IPS DF 6.9 (cell line): ENCODE measurements around the gene BTBD19.
"Not testable (repeated sequence)": the region's sequence is repeated elsewhere in the genome, so short reads cannot be mapped to it uniquely, and the experiment has no call there.

Experiments used
- DNase-seq: peaks from one replicate; pipeline ENCODE4 v3.0.0-alpha.2; 2013; ENCODE audit warnings: low read depth, low spot score
- H3K27ac ChIP-seq: one replicate; pipeline ENCODE4 v1.5.1; 2013; ENCODE audit warnings: low read length, control low read depth
- H3K27me3 ChIP-seq: 2 replicates; pipeline ENCODE4 v1.6.1; 2013; ENCODE audit warnings: mild to moderate bottlenecking, low read length; ENCODE audit not compliant: control insufficient read depth, insufficient read depth
- H3K36me3 ChIP-seq: 2 replicates; pipeline ENCODE4 v1.6.1; 2013; ENCODE audit warnings: low read length; ENCODE audit not compliant: control insufficient read depth, insufficient read depth
- H3K4me1 ChIP-seq: 2 replicates; pipeline ENCODE4 v1.6.1; 2013; ENCODE audit warnings: low read length; ENCODE audit not compliant: control insufficient read depth, insufficient read depth
- H3K4me3 ChIP-seq: 2 replicates; pipeline ENCODE4 v1.5.1; 2013; ENCODE audit warnings: mild to moderate bottlenecking, low read length
- H3K9me3 ChIP-seq: 2 replicates; pipeline ENCODE4 v1.6.1; 2013; ENCODE audit warnings: low read length, inconsistent platforms; ENCODE audit not compliant: control insufficient read depth, insufficient read depth
- WGBS: extraction: QIAGEN DNeasy Blood & Tissue Kit; methylation state at CpG from one replicate; pipeline ENCODE4 v1.1.7; 2013; ENCODE audit warnings: mixed read lengths, missing lambda C conversion rate; ENCODE audit not compliant: insufficient read length, insufficient coverage; 5-methylcytosine and 5-hydroxymethylcytosine counted together

The BTBD19 gene

GRCh38 chr1:44822131-44822701 lies 13.9 kb downstream of the BTBD19 start:
- H3K27ac ChIP-seq, result no peak overlapping the region
- no peaks in the 10 kb centered on the region for H3K36me3 ChIP-seq
- no CpG with 5 or more reads among the region's 6 CpGs for WGBS
- no peak overlapping the region for H3K4me3 ChIP-seq
- DNase-seq, result no peak
- H3K27me3 ChIP-seq, result no peaks in the 10 kb centered on the region
- H3K4me1 ChIP-seq, result no peaks in the 10 kb centered on the region; the same call in 1 of the 2 replicates
- no peaks in the 10 kb centered on the region for H3K9me3 ChIP-seq

- H3K36me3 ChIP-seq, result no peaks in the 10 kb centered on the region
- no peak overlapping the region for H3K27ac ChIP-seq
- no CpG with 5 or more reads among the region's 15 CpGs for whole genome bisulfite sequencing
- no peak overlapping the region for H3K4me3 ChIP-seq
- DNase-seq, result no peak
- no peaks in the 10 kb centered on the region; the same call in 1 of the 2 replicates for H3K4me1 ChIP-seq
- H3K9me3 ChIP-seq, result no peaks in the 10 kb centered on the region
- no peaks in the 10 kb centered on the region for H3K27me3 ChIP-seq
These were observed 14.7 kb downstream of the BTBD19 start for GRCh38 chr1:44822981-44823451.

- not testable (repeated sequence) for DNase-seq, H3K27me3 ChIP-seq, H3K9me3 ChIP-seq, H3K4me3 ChIP-seq, H3K27ac ChIP-seq, H3K4me1 ChIP-seq, H3K36me3 ChIP-seq
- no CpG with 5 or more reads among the region's 6 CpGs for WGBS
These were observed 16.1 kb downstream of the BTBD19 start for GRCh38 chr1:44824392-44824791.

GRCh38 chr1:44826375-44827196 lies 18.3 kb downstream of the BTBD19 start:
- DNase-seq, result no peak
- H3K4me1 ChIP-seq, result peaks cover under 1% of the 10 kb centered on the region; the same call in 1 of the 2 replicates
- no CpG with 5 or more reads among the region's 24 CpGs for WGBS
- no peak overlapping the region for H3K27ac ChIP-seq
- no peaks in the 10 kb centered on the region for H3K27me3 ChIP-seq
- H3K36me3 ChIP-seq, result no peaks in the 10 kb centered on the region
- no peak overlapping the region for H3K4me3 ChIP-seq
- H3K9me3 ChIP-seq, result no peaks in the 10 kb centered on the region

GRCh38 chr1:44827197-44828002 lies 19.1 kb downstream of the BTBD19 start:
- Histone ChIP-seq H3K36me3 (no peaks in the 10 kb centered on the region), H3K4me1 (peaks cover 4% of the 10 kb centered on the region), H3K27ac (no peak overlapping the region), H3K27me3 (no peaks in the 10 kb centered on the region), H3K4me3 (no peak overlapping the region), H3K9me3 (no peaks in the 10 kb centered on the region)
- no CpG with 5 or more reads among the region's 28 CpGs for WGBS
- no peak for DNase-seq

- Histone ChIP-seq H3K4me1 (peaks cover 4% of the 10 kb centered on the region), H3K27ac (no peak overlapping the region), H3K36me3 (no peaks in the 10 kb centered on the region), H3K4me3 (no peak overlapping the region), H3K27me3 (no peaks in the 10 kb centered on the region), H3K9me3 (no peaks in the 10 kb centered on the region)
- DNase-seq, result no peak
- no CpG with 5 or more reads among the region's 21 CpGs for WGBS
These were observed 19.8 kb downstream of the BTBD19 start for GRCh38 chr1:44828003-44828651.

GRCh38 chr1:44828841-44829440 lies 20.6 kb downstream of the BTBD19 start:
- peaks cover 4% of the 10 kb centered on the region for H3K4me1 ChIP-seq
- WGBS, result no CpG with 5 or more reads among the region's 15 CpGs
- no peaks in the 10 kb centered on the region for H3K9me3 ChIP-seq
- no peaks in the 10 kb centered on the region for H3K36me3 ChIP-seq
- H3K27ac ChIP-seq, result no peak overlapping the region
- no peak overlapping the region for H3K4me3 ChIP-seq
- no peaks in the 10 kb centered on the region for H3K27me3 ChIP-seq
- DNase-seq, result no peak

- no peak overlapping the region for H3K4me3 ChIP-seq
- no peak for DNase-seq
- H3K4me1 ChIP-seq, result peaks cover 4% of the 10 kb centered on the region
- no peak overlapping the region for H3K27ac ChIP-seq
- WGBS, result no CpG with 5 or more reads among the region's 12 CpGs
- H3K36me3 ChIP-seq, result no peaks in the 10 kb centered on the region
- no peaks in the 10 kb centered on the region for H3K9me3 ChIP-seq
- no peaks in the 10 kb centered on the region for H3K27me3 ChIP-seq
These were observed 21.4 kb downstream of the BTBD19 start for GRCh38 chr1:44829506-44830384.

- no CpG with 5 or more reads among the region's 10 CpGs for WGBS
- DNase-seq, result no peak
- H3K4me1 ChIP-seq, result peaks cover 4% of the 10 kb centered on the region
These were observed 22.6 kb downstream of the BTBD19 start for GRCh38 chr1:44830900-44831304.

More at GRCh38 chr1:44830900-44831304, 22.6 kb downstream of the BTBD19 start:
- Histone ChIP-seq H3K27me3 (no peaks in the 10 kb centered on the region), H3K27ac (no peak overlapping the region), H3K4me3 (no peak overlapping the region), H3K9me3 (no peaks in the 10 kb centered on the region), H3K36me3 (no peaks in the 10 kb centered on the region)
